HCT116 (cell line): ENCODE results near the gene CD200. TPM values are rescaled to one million over a fixed set of nuclear protein-coding genes. Genes with fewer than 3 reads are reported as not detected.

Experiments used
- ATAC-seq: fragments of 200-7000 bp; cut with Tn5 transposase; 2 replicates; pipeline ENCODE4 v1.9.1; 2020; ENCODE audit warnings: mild to moderate bottlenecking, moderate library complexity
- BruUV-seq: library from RNA; stranded (reverse); fragments of 400-500 nt; replicated peaks from 2 replicates; lab custom pipeline; 2021; lab: Mats Ljungman, UMichigan
- CTCF ChIA-PET: fragments of 300-600 bp; sonication (Branson Sonifier 250); formaldehyde crosslinking; loops from one replicate; lab custom pipeline; 2021; ENCODE audit warnings: antibody characterized with exemption; lab: Charles Lee
- POLR2A ChIA-PET: fragments of 300-600, 350-600 bp; sonication (Branson Sonifier 250); formaldehyde crosslinking; loops from one replicate; lab custom pipeline; 2021; ENCODE audit warnings: antibody characterized with exemption; lab: Charles Lee
- RAD21 ChIA-PET, 2 experiments: fragments of 300-600 bp; sonication (Branson Sonifier 250); formaldehyde crosslinking; loops; one replicate each; lab custom pipeline; 2023; ENCODE audit warnings: low total read pairs in 2 of 2; ENCODE audit not compliant: uncharacterized antibody in 2 of 2, unreplicated experiment in 2 of 2, low non-redundant PET in 1 of 2; lab: Charles Lee
- DNase-seq: peaks from one replicate; pipeline ENCODE4 v3.0.0-alpha.2; 2010; ENCODE audit warnings: low read depth, low spot score
- H2AFZ ChIP-seq: fragments of 200-600 bp; shearing (Covaris generic), sonication (generic); 2 replicates; pipeline ENCODE4 v1.6.1; 2017; ENCODE audit warnings: low read depth, mixed run types, mixed read lengths, antibody characterized with exemption, low read length; ENCODE audit not compliant: poor library complexity, severe bottlenecking
- H3K27ac ChIP-seq: 2 replicates; pipeline ENCODE4 v1.5.1; 2012; ENCODE audit warnings: low read depth, low read length
- H3K27me3 ChIP-seq: fragments of 200-600 bp; sonication (generic); 2 replicates; pipeline ENCODE4 v1.6.1; 2016; ENCODE audit warnings: mixed run types, low read length, mixed read lengths; ENCODE audit not compliant: insufficient read depth
- H3K36me3 ChIP-seq, 2 experiments: fragments of 200-500 bp in 1 of 2; fragments of 200-600 bp in 1 of 2; sonication (Bioruptor generic) in 1 of 2; sonication (generic) in 1 of 2; 2 replicates each; pipeline versions ENCODE4 v1.5.1 to v1.6.1; 2014 to 2016; ENCODE audit warnings: low read length in 2 of 2, inconsistent platforms in 1 of 2, mixed read lengths in 1 of 2, mixed run types in 1 of 2; ENCODE audit not compliant: insufficient read depth in 2 of 2, control insufficient read depth in 1 of 2
- H3K4me1 ChIP-seq, 2 experiments: fragments of 200-600 bp in 1 of 2; sonication (generic) in 1 of 2; 2 replicates each; pipeline versions ENCODE4 v1.5.1 to v1.6.1; 2012 to 2017; ENCODE audit warnings: low read length in 2 of 2, inconsistent platforms in 1 of 2, mild to moderate bottlenecking in 1 of 2, mixed read lengths in 1 of 2, mixed run types in 1 of 2, moderate library complexity in 1 of 2; ENCODE audit not compliant: insufficient read depth in 2 of 2, control insufficient read depth in 1 of 2
- H3K4me2 ChIP-seq: fragments of 200-600 bp; sonication (generic); 2 replicates; pipeline ENCODE4 v1.6.1; 2017; ENCODE audit warnings: mixed run types, low read length, mixed read lengths
- H3K4me3 ChIP-seq, 2 experiments: fragments of 200-600 bp in 1 of 2; sonication (generic) in 1 of 2; replicated peaks in 1 of 2; 2 replicates each; pipeline ENCODE4 v1.5.1; 2011 to 2016; ENCODE audit warnings: low read length in 2 of 2, control low read depth in 1 of 2, low read depth in 1 of 2, mild to moderate bottlenecking in 1 of 2, mixed read lengths in 1 of 2, mixed run types in 1 of 2
- H3K79me2 ChIP-seq: fragments of 200-600 bp; sonication (generic); 2 replicates; pipeline ENCODE4 v1.6.1; 2017; ENCODE audit warnings: mild to moderate bottlenecking, mixed run types, low read length, moderate library complexity, mixed read lengths; ENCODE audit not compliant: insufficient read depth
- H3K9ac ChIP-seq: fragments of 200-600 bp; sonication (generic); 2 replicates; pipeline ENCODE4 v1.6.1; 2016; ENCODE audit warnings: low read length, mixed read lengths
- H3K9me2 ChIP-seq: fragments of 200-600 bp; sonication (generic), shearing (Covaris generic); 2 replicates; pipeline ENCODE4 v1.6.1; 2017; ENCODE audit warnings: mixed run types, mild to moderate bottlenecking, moderate library complexity; ENCODE audit not compliant: insufficient read depth
- H3K9me3 ChIP-seq, 2 experiments: fragments of 200-500 bp in 1 of 2; fragments of 200-600 bp in 1 of 2; sonication (Bioruptor generic) in 1 of 2; sonication (generic) in 1 of 2; 2 replicates each; pipeline ENCODE4 v1.6.1; 2014 to 2017; ENCODE audit warnings: low read length in 2 of 2, mixed read lengths in 2 of 2, inconsistent platforms in 1 of 2, low read depth in 1 of 2, mild to moderate bottlenecking in 1 of 2, mixed run types in 1 of 2, moderate library complexity in 1 of 2; ENCODE audit not compliant: control insufficient read depth in 1 of 2, insufficient read depth in 1 of 2
- H4K20me1 ChIP-seq: fragments of 200-600 bp; sonication (generic), shearing (Covaris generic); 2 replicates; pipeline ENCODE4 v1.6.1; 2017; ENCODE audit warnings: mixed run types, mild to moderate bottlenecking, moderate library complexity; ENCODE audit not compliant: insufficient read depth
- ATF3 ChIP-seq: IDR thresholded peaks from 2 replicates; pipeline ENCODE4 v1.6.1; 2012
- EGR1 ChIP-seq: IDR thresholded peaks from 2 replicates; pipeline ENCODE4 v1.6.1; 2012; ENCODE audit warnings: low read depth
- EZH2 ChIP-seq: fragments of 200-600 bp; sonication (generic); IDR thresholded peaks from 2 replicates; pipeline ENCODE4 v1.6.1; 2017; ENCODE audit warnings: antibody characterized with exemption, mixed run types
- FOSL1 ChIP-seq: IDR thresholded peaks from 2 replicates; pipeline ENCODE4 v1.6.1; 2012; ENCODE audit warnings: low read depth
- JUND ChIP-seq: IDR thresholded peaks from 2 replicates; pipeline ENCODE4 v1.6.1; 2012
- RAD21 ChIP-seq: IDR thresholded peaks from 2 replicates; pipeline ENCODE4 v1.6.1; 2012; ENCODE audit warnings: low read depth, mild to moderate bottlenecking
- SIN3A ChIP-seq: IDR thresholded peaks from 2 replicates; pipeline ENCODE4 v1.6.1; 2012; ENCODE audit warnings: low read depth
- SP1 ChIP-seq: IDR thresholded peaks from 2 replicates; pipeline ENCODE4 v1.6.1; 2012; ENCODE audit warnings: low read depth
- SRF ChIP-seq: IDR thresholded peaks from 2 replicates; pipeline ENCODE4 v1.6.1; 2012; ENCODE audit warnings: low read depth
- TCF7L2 ChIP-seq: IDR thresholded peaks from 2 replicates; pipeline ENCODE4 v1.7.0; 2011; ENCODE audit warnings: borderline replicate concordance, inconsistent platforms; ENCODE audit not compliant: insufficient read depth, insufficient read length; ENCODE audit errors: extremely low read depth
- ZFX ChIP-seq: fragments of 450-650 bp; IDR thresholded peaks from 2 replicates; pipeline ENCODE4 v1.6.1; 2017
- ZNF274 ChIP-seq: fragments of 200-500 bp; sonication (Bioruptor generic); IDR thresholded peaks from 2 replicates; pipeline ENCODE4 v1.6.1; 2014; ENCODE audit warnings: mild to moderate bottlenecking, low read depth, low read length, inconsistent platforms
- intact Hi-C: fragments of 100-400 bp; cut with micrococcal nuclease; formaldehyde crosslinking; loops from 2 replicates; pipeline ENCODE4 v1.10.0; 2022
- total RNA-seq: library from RNA; stranded (reverse); gene quantifications from one replicate; pipeline ENCODE4 v1.2.1, GENCODE V29; 2021; ENCODE audit not compliant: unreplicated experiment

The CD200 gene
- total RNA-seq, 1 experiment from 2014 or later: not detected

GRCh38 chr3:112364291-112364690 is 31.3 kb downstream of the CD200 start:
- no peak for DNase-seq
- no peak for ATAC-seq
- Histone ChIP-seq H3K4me2 (no peak overlapping the region), H3K9ac (no peak overlapping the region)
- TF ChIP-seq SRF: no peak
- no peak for TF ChIP-seq JUND
- TF ChIP-seq EGR1: no peak
- no peak for TF ChIP-seq SIN3A
- TF ChIP-seq ZFX: no peak
- TF ChIP-seq, all 23 proteins: peak for 0
- ChIA-PET CTCF (no interaction called here), POLR2A (no interaction called here), RAD21 (no interaction called here)
- Histone ChIP-seq H3K27me3 (no peaks in the 10 kb centered on the region), H4K20me1 (no peaks in the 10 kb centered on the region), H3K4me1 (no peaks in the 10 kb centered on the region), H2AFZ (no peak overlapping the region), H3K4me3 (no peak overlapping the region), H3K79me2 (no peaks in the 10 kb centered on the region), H3K9me3 (no peaks in the 10 kb centered on the region), H3K9me2 (no peaks in the 10 kb centered on the region), H3K36me3 (no peaks in the 10 kb centered on the region), H3K27ac (no peak overlapping the region)
- BruUV-seq: no TSS peak
- intact Hi-C loops: no loop called here

GRCh38 chr3:112365035-112365434 is 32.1 kb downstream of the CD200 start:
- CTCF ChIA-PET: no interaction called here
- POLR2A ChIA-PET: no interaction called here
- H3K27ac ChIP-seq: no peak overlapping the region
- H3K79me2 ChIP-seq: no peaks in the 10 kb centered on the region
- no peak for ATAC-seq
- no peak overlapping the region for H3K4me3 ChIP-seq
- no peaks in the 10 kb centered on the region for H3K9me2 ChIP-seq
- H2AFZ ChIP-seq: no peak overlapping the region
- H3K27me3 ChIP-seq: no peaks in the 10 kb centered on the region
- no peaks in the 10 kb centered on the region for H4K20me1 ChIP-seq
- H3K9ac ChIP-seq: no peak overlapping the region
- intact Hi-C loops: no loop called here
- H3K4me2 ChIP-seq: no peak overlapping the region
- H3K36me3 ChIP-seq: no peaks in the 10 kb centered on the region
- no peaks in the 10 kb centered on the region for H3K4me1 ChIP-seq
- no peak for DNase-seq
- no peak for TF ChIP-seq FOSL1
- no peak for TF ChIP-seq JUND
- TF ChIP-seq SIN3A: no peak
- TF ChIP-seq ATF3: no peak
- no peak for TF ChIP-seq TCF7L2
- no peak for TF ChIP-seq RAD21
- no peak for TF ChIP-seq EZH2
- no peak for TF ChIP-seq ZNF274
- no peak for TF ChIP-seq EGR1
- no peak for TF ChIP-seq SP1
- TF ChIP-seq, all 23 proteins: peak for 0
- H3K9me3 ChIP-seq: no peaks in the 10 kb centered on the region
- RAD21 ChIA-PET: no interaction called here
- BruUV-seq: no TSS peak
